Measurements from ENCODE around the gene PLXND1.

Gene PLXND1

DNA sequence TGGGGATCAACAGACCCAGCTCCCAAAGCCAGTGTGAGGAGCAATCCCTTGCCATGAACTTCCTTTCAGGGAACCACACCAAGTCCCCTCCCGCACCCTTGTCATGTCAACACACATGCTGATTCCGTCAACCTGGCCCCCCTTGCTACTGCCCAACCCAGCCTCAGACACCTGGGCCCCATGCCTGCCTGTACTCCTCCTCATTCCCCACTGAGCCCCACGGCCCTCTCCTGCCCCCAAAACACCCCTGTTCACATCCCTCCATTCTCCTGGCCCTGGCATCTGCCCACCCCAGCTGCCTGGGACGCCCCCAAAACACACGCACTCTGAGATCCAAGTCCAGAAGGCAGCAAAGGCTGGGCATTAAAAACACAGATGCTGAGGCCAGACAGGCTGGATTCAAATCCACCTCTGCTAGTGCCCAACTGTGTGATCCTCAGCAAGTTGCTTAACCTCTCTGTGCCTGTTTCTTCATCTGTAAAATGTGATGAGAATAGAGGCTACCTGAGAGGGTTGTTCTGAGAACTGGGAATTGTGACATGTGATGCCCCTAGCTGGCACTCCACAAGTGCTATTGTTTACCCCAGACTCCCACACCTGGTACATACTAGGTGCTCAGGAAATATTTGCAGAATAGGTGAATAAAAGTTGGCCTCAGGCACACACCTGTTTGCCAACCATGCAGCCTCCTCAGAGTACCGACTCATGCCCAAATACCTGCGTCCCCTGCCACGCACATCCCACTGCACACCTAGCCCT is 2.3 kb downstream of the PLXND1 start:
- TF ChIP-seq GATA2 (IDR thresholded peaks at IDR 0.05; ENCODE audit: low read depth, low read length) (no peak), GATA3 (IDR thresholded peaks at IDR 0.05; ENCODE audit: low read depth, low read length) (no peak)

DNA sequence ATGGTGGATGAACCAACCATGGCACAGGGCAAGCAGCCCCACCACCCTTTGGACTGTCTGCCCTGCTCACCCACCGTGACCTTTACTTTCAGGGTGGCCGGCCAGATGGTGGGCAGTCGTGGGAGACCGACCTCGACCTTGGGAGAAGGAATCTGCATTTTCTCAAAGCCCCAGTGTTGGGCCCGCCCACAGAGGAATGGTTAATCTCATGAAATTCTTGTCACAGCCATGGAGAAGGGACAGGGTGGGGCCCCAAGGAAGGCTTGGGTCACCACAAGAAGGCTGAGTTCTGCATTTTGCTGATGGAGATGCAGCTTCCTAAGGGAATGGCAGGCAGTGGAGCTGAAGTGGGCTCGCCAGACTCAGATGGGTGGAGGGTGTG is 2.9 kb downstream of the PLXND1 start:
- TF ChIP-seq GATA3 (IDR thresholded peaks at IDR 0.05; ENCODE audit: low read depth, low read length) (no peak), GATA2 (IDR thresholded peaks at IDR 0.05; ENCODE audit: low read depth, low read length) (no peak)

DNA sequence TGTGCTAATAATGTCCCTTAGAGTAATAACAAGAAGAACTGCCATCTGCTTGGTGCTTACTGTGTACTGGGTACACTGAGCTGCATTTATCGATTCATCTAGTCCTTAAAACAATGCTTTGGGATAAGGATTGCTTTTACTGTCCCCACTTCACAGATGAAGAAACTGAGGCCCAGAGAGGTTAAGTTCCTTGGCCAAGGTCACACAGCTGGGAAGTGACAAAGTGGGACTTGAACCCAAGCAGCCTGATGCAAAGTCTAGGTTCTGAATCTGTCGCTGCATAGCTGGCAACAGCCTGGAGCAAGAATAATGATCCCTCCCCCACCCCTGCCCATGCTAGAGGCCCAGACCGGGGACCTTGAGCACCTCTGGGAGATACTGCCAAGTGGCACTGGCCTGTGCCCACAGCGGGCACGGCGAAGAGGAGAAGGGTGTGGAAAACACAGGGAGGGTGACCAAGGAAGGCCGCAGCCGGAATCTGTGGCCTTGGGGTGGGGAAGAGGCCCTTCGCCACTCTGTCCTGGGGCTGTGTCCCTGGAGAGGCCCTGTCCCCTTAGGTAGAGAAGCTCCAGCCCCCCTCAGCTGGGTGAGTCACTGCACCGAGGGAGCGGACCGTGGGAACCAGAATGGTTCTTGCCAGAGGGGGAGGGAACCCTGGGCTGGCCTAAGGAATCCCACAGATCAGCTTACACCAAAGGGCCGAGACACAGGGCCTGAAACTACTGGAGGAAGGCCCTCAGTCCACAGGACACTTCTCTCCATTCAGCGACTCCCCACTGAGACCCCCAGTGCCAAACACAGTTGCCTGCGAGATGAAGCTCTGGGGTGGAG is 3.5 kb downstream of the PLXND1 start:
- TF ChIP-seq GATA3 (IDR thresholded peaks at IDR 0.05; ENCODE audit: low read depth, low read length), result no peak
- no peak for TF ChIP-seq GATA2 (IDR thresholded peaks at IDR 0.05; ENCODE audit: low read depth, low read length)

DNA sequence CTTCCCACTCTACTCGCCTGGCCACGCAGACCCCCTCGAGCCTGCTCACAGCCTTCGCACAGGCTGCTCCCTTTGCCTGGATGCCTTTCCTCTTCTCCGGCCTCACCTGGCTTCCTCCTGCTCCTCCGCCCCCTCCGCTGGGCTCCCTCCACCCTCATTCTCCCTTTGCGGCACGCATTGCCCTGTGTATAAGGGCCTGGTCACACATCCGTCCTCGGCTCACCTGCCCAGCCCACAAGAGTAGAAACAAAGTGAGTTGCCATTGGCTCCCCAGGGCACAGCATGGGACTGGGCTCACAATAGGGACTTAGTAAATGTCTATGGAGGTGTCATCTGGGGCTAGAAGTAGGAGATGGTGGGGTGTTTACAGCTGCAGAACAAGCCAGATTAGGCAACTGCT is 4.2 kb downstream of the PLXND1 start:
- TF ChIP-seq GATA3 (IDR thresholded peaks at IDR 0.05; ENCODE audit: low read depth, low read length), result no peak
- no peak for TF ChIP-seq GATA2 (IDR thresholded peaks at IDR 0.05; ENCODE audit: low read depth, low read length)

DNA sequence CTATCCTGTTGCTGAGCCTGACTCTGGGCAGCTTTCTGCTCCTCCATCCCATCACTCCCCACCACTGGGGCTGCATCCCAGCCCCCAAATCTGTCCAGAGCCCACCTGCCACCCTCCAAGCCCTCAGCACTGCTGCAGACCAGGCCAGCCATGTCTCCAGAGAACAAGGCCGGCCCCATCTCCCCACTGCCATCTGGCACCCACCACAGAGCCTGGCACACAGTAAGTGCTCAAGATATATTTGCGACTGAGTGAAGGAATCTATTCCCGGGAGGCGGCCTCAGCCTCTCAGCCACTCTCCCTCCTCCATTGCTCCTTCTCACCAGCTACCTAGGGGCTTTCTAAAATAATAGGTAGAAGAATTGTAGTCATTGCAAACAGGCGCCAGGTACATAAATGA is 4.8 kb downstream of the PLXND1 start:
- TF ChIP-seq GATA3 (IDR thresholded peaks at IDR 0.05; ENCODE audit: low read depth, low read length) (no peak), GATA2 (IDR thresholded peaks at IDR 0.05; ENCODE audit: low read depth, low read length) (no peak)

DNA sequence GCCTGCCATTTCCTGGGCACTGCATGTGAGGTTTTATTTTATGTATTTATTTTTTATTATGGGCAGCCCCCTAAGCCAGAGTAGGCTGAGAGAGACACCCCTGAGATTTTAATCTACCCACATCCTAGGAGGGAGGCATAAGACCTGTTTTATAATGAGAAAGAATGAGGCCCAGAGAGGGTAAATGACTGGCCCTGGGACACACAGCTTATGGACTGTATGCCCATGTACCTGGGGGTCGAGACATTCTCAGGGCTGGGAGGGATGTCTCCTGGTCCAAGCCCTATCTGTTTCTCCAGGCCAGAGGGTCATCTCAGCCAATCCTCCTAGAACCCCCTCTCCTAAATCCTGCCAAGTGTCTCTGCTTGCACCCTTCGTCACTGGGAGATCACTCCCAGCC is 6.1 kb downstream of the PLXND1 start:
- TF ChIP-seq GATA2 (IDR thresholded peaks at IDR 0.05; ENCODE audit: low read depth, low read length) (no peak), GATA3 (IDR thresholded peaks at IDR 0.05; ENCODE audit: low read depth, low read length) (no peak)

DNA sequence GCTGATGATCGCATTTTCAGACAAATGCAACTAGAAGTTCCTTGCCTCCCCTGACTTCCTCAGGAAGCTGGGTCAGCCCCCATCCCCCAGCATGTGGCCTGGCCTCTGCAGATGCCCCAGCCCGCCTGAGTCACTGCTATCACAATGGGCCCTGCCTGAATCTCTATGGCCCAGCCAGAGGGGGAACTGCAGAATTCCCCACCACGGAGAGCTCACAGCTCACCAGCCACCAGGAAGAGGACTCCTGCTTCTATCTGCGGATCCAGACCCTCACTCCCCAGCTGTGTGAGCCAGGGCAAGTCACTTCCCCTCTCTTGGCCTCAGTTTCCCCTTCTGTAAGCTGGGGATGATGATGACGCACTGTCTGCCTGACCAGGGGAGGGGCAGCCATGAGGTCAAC is 6.9 kb downstream of the PLXND1 start:
- TF ChIP-seq GATA2 (IDR thresholded peaks at IDR 0.05; ENCODE audit: low read depth, low read length) (no peak), GATA3 (IDR thresholded peaks at IDR 0.05; ENCODE audit: low read depth, low read length) (no peak)

DNA sequence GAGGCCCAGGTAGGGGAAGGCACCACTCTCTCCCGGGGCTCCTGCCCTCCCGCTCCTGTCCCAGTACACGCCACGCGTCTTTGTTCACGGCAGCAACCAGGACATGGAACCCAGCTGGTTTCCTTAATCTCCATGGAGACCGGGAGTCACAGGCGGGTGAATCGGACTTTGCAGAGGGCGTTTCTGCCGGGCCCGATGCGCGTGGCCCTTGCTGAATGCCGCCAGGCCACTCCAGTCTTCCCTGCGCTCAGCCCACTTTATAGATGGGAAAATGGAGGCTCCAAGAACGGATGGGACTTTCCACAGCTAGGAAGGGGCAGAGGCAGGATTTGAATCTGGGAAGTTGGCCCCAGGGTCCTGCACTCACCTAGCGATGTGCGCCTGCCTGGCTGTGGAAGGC is 7.4 kb downstream of the PLXND1 start:
- TF ChIP-seq GATA2 (IDR thresholded peaks at IDR 0.05; ENCODE audit: low read depth, low read length) (no peak), GATA3 (IDR thresholded peaks at IDR 0.05; ENCODE audit: low read depth, low read length) (no peak)

DNA sequence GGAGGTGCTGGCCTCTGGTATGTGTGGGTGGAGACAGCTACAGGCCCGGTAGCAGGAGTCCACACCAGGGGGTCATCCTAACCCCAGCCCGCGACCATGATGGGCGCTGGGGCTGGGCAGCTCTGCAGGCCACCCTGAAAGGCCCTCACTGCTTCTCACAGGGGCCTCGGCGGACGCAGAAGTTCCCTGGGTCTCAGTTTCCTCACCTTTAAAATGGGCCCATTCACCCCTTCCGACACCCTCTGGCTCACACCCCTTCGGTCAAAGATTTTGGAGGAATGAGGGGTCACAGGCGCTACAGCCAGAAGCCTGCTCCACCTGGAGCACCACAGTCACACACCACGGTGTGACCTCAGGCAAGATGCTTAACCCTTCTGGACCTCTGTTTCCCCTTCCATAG is 8.0 kb downstream of the PLXND1 start:
- TF ChIP-seq GATA2 (IDR thresholded peaks at IDR 0.05; ENCODE audit: low read depth, low read length), result no peak
- TF ChIP-seq GATA3 (IDR thresholded peaks at IDR 0.05; ENCODE audit: low read depth, low read length), result no peak

DNA sequence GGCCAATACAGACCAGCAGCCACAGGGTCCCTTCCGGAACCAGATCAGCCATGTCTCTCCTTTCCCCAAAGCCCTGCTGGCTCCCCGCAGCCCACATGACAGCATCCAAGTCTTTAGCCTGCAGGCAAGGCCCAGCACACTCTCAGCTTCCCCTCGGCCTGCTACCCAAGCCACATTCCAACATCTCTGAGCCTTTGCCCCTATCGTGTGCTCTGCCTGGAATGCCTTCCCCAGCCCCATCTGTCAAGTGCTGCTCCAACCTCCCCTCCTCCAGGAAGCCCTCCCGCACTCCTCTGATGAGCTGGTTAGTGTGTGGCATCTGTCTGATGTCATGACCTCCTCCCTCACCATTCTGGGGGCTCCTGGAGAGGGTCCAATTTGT is 8.5 kb downstream of the PLXND1 start:
- TF ChIP-seq GATA3 (IDR thresholded peaks at IDR 0.05; ENCODE audit: low read depth, low read length), result no peak
- TF ChIP-seq GATA2 (IDR thresholded peaks at IDR 0.05; ENCODE audit: low read depth, low read length), result no peak

DNA sequence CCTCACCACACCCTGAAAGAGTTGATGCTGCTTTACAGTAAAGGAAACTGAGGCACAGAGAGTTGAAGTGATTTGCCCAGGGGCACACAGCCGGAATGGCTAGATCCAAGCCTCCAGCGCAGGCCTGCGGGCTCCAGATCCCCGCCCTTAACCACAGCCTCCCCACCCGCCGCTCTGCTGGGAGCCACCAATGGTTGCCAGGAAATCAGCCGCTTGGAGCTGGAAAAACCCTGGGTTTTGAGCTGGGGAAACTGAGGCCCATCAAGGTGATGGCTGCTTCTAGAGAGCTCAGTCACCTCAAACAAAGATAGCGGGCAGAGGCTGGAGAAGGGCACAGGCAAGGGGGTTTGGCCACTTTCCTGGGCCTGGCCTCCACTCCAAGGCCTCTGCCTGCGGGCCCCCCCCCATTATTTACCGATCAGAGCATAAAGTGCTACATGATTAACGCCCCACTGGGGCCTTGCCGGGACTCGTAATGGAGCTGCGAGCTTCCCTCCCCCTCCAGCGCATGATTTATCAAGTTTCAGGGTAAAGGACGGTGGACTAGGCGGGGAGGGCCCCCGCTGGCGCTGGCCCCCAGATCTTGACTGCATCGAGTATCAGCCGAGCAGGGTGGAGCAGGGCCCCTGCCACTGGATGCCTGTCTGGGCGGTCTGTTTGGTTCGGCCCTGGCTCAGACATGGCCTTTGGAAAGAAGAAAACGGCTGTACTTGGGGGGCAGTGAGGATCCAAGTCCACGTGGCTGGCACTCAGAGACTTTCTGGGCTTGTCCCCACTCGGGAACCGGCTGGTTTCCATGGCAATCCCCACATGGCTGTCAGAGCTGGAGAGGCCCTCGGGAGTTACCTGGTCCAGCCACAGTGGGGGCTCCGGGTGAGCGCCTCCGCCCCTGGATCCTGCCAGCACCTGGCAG is 9.1 kb downstream of the PLXND1 start:
- TF ChIP-seq GATA2 (IDR thresholded peaks at IDR 0.05; ENCODE audit: low read depth, low read length), result no peak
- TF ChIP-seq GATA3 (IDR thresholded peaks at IDR 0.05; ENCODE audit: low read depth, low read length), result no peak

DNA sequence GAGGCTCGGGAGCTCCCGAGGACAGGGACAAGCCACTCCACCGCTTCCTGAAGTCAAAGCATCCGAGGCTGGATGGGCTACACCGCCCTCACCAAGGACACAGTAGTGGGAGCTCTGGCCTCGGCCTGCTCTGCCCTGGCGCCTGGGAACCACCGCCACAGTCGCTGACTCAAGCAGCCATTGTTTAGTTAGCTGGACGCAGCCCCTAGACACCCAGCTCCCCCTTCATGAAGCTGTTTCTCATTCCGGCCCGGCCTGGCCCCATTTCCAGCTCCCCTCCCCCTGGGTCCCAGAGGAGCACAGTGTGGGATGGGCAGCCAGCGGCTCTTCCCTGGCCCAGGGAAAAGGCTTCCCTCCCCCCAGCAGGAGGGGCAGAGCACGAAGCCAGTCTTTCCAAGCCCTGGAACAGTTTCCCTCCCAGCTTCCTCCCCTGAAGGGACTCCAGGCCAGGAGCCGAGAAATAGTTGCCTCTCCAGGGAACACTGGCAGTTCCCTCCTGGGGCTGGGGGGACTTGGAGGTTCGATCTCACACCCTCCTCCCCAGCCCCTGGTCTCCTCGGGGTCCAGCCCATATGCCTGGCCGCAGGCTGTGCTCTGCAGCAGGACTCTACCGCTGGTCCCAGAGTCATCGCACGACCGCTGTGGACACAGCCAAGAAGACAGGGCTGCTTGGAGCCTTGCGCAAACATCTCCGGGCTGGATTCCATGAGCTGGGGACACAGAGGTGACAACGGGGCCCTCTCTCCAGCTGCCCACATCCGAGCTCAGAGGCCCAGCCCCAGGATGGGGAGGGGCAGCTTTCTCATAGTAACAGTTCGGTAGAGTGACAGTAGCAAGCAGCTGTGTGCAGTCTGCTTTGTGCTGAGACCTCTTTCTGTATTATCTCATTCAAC is 10.0 kb downstream of the PLXND1 start:
- no peak for TF ChIP-seq GATA2 (IDR thresholded peaks at IDR 0.05; ENCODE audit: low read depth, low read length)
- TF ChIP-seq GATA3 (IDR thresholded peaks at IDR 0.05; ENCODE audit: low read depth, low read length), result no peak

DNA sequence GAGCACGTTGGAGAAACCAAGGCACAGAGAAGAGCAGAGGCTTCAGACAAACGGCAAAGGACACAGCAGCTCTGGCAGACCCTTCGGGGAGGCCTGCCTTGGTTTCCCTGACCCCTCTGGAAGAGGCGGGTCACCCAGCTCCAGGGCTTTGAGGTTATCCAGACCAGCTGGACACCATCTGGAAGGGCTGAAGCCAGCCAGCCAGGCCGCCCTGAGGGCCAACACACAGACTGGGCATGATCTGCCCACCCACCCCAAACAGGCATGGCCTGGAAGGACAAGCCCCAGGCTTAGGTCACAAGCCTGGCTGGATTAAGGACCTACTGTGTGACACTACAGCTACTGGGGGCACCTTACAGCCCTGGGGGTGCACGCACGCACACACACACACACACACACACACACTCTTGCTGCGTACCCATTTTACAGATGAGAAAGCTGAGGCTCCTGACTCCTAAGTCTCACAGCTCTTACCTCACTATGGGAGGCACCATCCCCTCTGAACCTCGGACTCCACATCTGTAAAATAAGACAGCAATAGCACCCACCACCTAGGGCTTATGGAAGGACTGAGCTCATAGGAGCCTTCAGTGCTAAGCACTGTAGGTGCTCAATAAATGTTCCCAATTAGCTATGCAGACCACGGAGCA is 10.8 kb downstream of the PLXND1 start:
- TF ChIP-seq GATA2 (IDR thresholded peaks at IDR 0.05; ENCODE audit: low read depth, low read length) (no peak), GATA3 (IDR thresholded peaks at IDR 0.05; ENCODE audit: low read depth, low read length) (no peak)
